ENCODE results near the gene SPTBN1.

DNA sequence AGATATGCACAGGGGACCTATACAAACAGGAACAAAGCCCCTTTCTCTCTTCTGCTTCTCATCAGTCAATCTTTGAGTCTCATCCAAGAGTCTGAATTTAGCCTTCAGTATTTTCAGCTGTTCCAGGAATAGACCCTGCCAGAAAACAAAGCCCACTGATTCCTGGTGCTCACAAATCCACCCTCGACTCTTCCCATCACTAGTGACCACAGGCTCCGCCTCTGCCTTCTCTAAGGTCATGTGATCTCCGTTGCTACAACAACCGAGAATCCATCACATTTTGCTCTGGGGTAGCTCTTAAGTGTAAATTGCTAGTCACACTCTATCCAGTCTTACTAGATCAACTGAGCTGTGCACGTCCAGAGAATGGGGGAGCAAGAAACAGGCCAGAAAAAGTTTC lies 46.4 kb upstream of the SPTBN1 start:
- TF ChIP-seq POLR2AphosphoS5 (IDR thresholded peaks at IDR 0.05; ENCODE audit: borderline replicate concordance, low read depth, low read length) (no peak), EZH2 (IDR thresholded peaks at IDR 0.05) (no peak)
